Activated CD4-positive, alpha-beta T cell treated with anti-CD3 and anti-CD28 coated beads, Interleukin-2, Interleukin-6, amounts not matched to agents 100 ng/mL and 50 ng/mL, durations not matched to agents 16 hours and 8 hours (primary cell): Measurements from ENCODE around the gene PPP1R9B.

Experiments
- DNase-seq: peaks from one replicate; pipeline ENCODE4 v3.0.0-alpha.2; 2020

Gene PPP1R9B

GRCh38 chr17:50186661-50187393 lies 36.4 kb upstream of the PPP1R9B start:
- no peak for DNase-seq

- DNase-seq: no peak
Measured at GRCh38 chr17:50185631-50186471, 35.4 kb upstream of the PPP1R9B start.

GRCh38 chr17:50184611-50185398 lies 34.3 kb upstream of the PPP1R9B start:
- no peak for DNase-seq

- no peak for DNase-seq
Measured at GRCh38 chr17:50184064-50184463, 33.6 kb upstream of the PPP1R9B start.

GRCh38 chr17:50183421-50183994 lies 33.0 kb upstream of the PPP1R9B start:
- DNase-seq: no peak

GRCh38 chr17:50182783-50183420 lies 32.4 kb upstream of the PPP1R9B start:
- no peak for DNase-seq

- DNase-seq: no peak
Measured at GRCh38 chr17:50181591-50182560, 31.4 kb upstream of the PPP1R9B start.

- DNase-seq: no peak
Measured at GRCh38 chr17:50181144-50181543, 30.7 kb upstream of the PPP1R9B start.

GRCh38 chr17:50180620-50181019 lies 30.1 kb upstream of the PPP1R9B start:
- no peak for DNase-seq

- no peak for DNase-seq
Measured at GRCh38 chr17:50180111-50180510, 29.6 kb upstream of the PPP1R9B start.

- peak; percentile 52 for DNase-seq
Measured at GRCh38 chr17:50177983-50178834, 27.7 kb upstream of the PPP1R9B start.

- DNase-seq: no peak
Measured at GRCh38 chr17:50177476-50177875, 27.0 kb upstream of the PPP1R9B start.

- DNase-seq: no peak
Measured at GRCh38 chr17:50176559-50177357, 26.3 kb upstream of the PPP1R9B start.

GRCh38 chr17:50175035-50175807 lies 24.7 kb upstream of the PPP1R9B start:
- no peak for DNase-seq

- DNase-seq: no peak
Measured at GRCh38 chr17:50174444-50174843, 24.0 kb upstream of the PPP1R9B start.

- DNase-seq: no peak
Measured at GRCh38 chr17:50173335-50173941, 23.0 kb upstream of the PPP1R9B start.

GRCh38 chr17:50172936-50173334 lies 22.5 kb upstream of the PPP1R9B start:
- DNase-seq: no peak

- DNase-seq: no peak
Measured at GRCh38 chr17:50172130-50172529, 21.7 kb upstream of the PPP1R9B start.
